ENCODE data around the gene COL25A1.
"Not testable (repeated sequence)": the region's sequence is repeated elsewhere in the genome, so short reads cannot be mapped to it uniquely, and the experiment has no call there.

COL25A1 gene

GRCh38 chr4:109003964-109004363, 298.5 kb downstream of the COL25A1 start:
- no peaks in the 10 kb centered on the region for H3K27me3 Mint-ChIP-seq (ENCODE audit: low read depth)
- H3K4me3 Mint-ChIP-seq: no peak overlapping the region
- peak overlapping the region; percentile 6 to 15 (median 8) for H3K27ac Mint-ChIP-seq
- peaks cover 19% of the 10 kb centered on the region for H3K36me3 Mint-ChIP-seq (ENCODE audit: low read depth)
- H3K9me3 Mint-ChIP-seq: no peaks in the 10 kb centered on the region
- TF ChIP-seq CTCF (IDR thresholded peaks at IDR 0.05; ENCODE audit: unreplicated experiment in 3 of 3): no peak
- peaks cover 25% of the 10 kb centered on the region for H3K4me1 Mint-ChIP-seq

- H3K27me3 Mint-ChIP-seq (ENCODE audit: low read depth): no peaks in the 10 kb centered on the region
- H3K4me1 Mint-ChIP-seq: peaks cover 10% of the 10 kb centered on the region
- peaks cover 26% of the 10 kb centered on the region for H3K36me3 Mint-ChIP-seq (ENCODE audit: low read depth)
- no peak for TF ChIP-seq CTCF (IDR thresholded peaks at IDR 0.05; ENCODE audit: unreplicated experiment in 3 of 3)
- H3K9me3 Mint-ChIP-seq: peaks cover 10% of the 10 kb centered on the region
- no peak overlapping the region for H3K4me3 Mint-ChIP-seq
- peak overlapping the region; percentile 28 to 82 (median 58) for H3K27ac Mint-ChIP-seq
Observed at GRCh38 chr4:108991551-108992328, 310.7 kb downstream of the COL25A1 start.

GRCh38 chr4:108988464-108989195, 313.8 kb downstream of the COL25A1 start:
- no peak for TF ChIP-seq CTCF (IDR thresholded peaks at IDR 0.05; ENCODE audit: unreplicated experiment in 3 of 3)
- H3K9me3 Mint-ChIP-seq: no peaks in the 10 kb centered on the region
- peaks cover 1% of the 10 kb centered on the region for H3K36me3 Mint-ChIP-seq (ENCODE audit: low read depth)
- no peak overlapping the region for H3K4me3 Mint-ChIP-seq
- H3K27ac Mint-ChIP-seq: no peak overlapping the region
- H3K27me3 Mint-ChIP-seq (ENCODE audit: low read depth): no peaks in the 10 kb centered on the region
- peaks cover 11% of the 10 kb centered on the region for H3K4me1 Mint-ChIP-seq

GRCh38 chr4:108984495-108984894, 318.0 kb downstream of the COL25A1 start:
- H3K9me3 Mint-ChIP-seq; H3K27me3 Mint-ChIP-seq (ENCODE audit: low read depth); H3K4me3 Mint-ChIP-seq; H3K27ac Mint-ChIP-seq; H3K36me3 Mint-ChIP-seq (ENCODE audit: low read depth): not testable (repeated sequence)
- peaks cover 17% of the 10 kb centered on the region for H3K4me1 Mint-ChIP-seq

- Mint-ChIP-seq H3K27ac (peak overlapping the region; percentile 14 to 80 (median 15)), H3K9me3 (peaks cover 3% of the 10 kb centered on the region), H3K36me3 (ENCODE audit: low read depth) (peaks cover 7% of the 10 kb centered on the region), H3K4me3 (no peak overlapping the region), H3K4me1 (peaks cover 26% of the 10 kb centered on the region), H3K27me3 (ENCODE audit: low read depth) (no peaks in the 10 kb centered on the region)
- no peak for TF ChIP-seq CTCF (IDR thresholded peaks at IDR 0.05; ENCODE audit: unreplicated experiment in 3 of 3)
Observed at GRCh38 chr4:108982402-108983185, 319.9 kb downstream of the COL25A1 start.
